ENCODE data around the gene SLC24A5.

Gene SLC24A5

GRCh38 chr15:48120745-48121144 is at the start of gene SLC24A5:
TSS of gene SLC24A5 (plus strand) at chr15:48120990. CDS start at chr15:48121045, 55 bp downstream.
- no peak for DNase-seq (ENCODE audit: low spot score)

DNA sequence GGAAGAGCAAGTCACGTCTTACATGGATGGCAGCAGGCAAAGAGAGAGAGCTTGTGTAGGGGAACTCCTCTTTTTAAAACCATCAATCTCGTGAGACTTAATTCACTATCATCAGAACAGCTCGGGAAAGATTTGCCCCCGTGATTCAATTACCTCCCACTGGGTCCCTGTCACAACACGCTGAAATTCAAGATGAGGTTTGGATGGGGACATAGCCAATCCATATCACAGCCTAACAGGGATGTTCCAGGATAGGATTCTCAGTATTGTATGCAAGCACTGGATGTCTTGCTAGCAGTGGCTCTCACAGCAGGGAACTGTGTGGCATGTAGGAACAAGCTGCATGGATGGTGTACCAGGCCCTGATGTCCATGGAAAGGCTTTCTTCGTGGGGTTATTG is 47.8 kb upstream of the SLC24A5 start:
- no peak for DNase-seq (ENCODE audit: low spot score)

- DNase-seq (ENCODE audit: low spot score) = no peak
Measured at GRCh38 chr15:48073881-48074280, 46.9 kb upstream of the SLC24A5 start.

- DNase-seq (ENCODE audit: low spot score) = no peak
Measured at GRCh38 chr15:48076454-48076853, 44.3 kb upstream of the SLC24A5 start.

DNA sequence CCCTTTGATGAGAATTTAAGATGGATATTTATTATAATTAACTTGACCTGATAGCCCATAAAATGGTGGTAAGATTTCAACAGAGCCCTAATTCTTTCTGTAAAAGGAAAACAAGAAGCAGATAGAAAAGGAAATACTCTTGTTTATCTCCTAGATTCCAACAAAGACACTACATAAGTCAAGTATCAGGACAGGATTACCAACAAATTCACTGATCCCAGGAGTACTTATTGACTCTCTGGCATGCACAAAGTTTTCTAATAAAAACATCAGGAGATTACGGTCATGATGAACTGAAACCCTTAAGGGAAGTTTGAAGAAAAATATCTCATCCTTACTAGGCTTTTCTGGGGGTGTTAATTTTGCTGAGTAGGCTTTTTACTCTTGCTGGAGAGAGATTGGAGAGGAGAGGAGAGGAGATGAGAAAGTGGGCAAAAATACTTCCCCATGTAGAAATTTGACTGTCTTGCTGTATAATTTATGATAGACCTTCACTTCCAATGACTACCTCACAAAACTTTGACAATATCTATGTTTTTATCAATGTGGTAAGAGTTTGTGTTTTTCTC is 43.1 kb upstream of the SLC24A5 start:
- no peak for DNase-seq (ENCODE audit: low spot score)

GRCh38 chr15:48084759-48085590 is 35.8 kb upstream of the SLC24A5 start:
- peak; percentile 28 for DNase-seq (ENCODE audit: low spot score)

- no peak for DNase-seq (ENCODE audit: low spot score)
Measured at GRCh38 chr15:48085591-48085930, 35.2 kb upstream of the SLC24A5 start.

DNA sequence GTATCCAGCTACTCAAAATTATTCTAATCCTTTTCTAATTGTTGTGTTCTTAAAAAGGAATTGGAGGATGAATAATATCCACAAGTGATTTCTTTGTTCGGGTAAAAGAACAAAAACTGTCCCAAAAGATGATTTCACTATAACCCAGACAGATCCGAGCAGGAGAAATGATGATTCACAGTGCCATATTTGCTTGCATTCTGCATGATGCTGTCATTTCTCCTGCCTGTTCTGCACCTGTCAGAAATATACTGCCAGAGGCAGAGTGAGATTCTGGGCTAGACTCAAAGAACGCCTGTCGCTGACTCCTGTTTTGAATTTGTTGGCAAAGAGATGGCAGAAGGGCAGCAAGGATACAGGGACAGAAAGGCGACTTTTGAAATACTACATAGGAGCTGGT is 34.7 kb upstream of the SLC24A5 start:
- no peak for DNase-seq (ENCODE audit: low spot score)

DNA sequence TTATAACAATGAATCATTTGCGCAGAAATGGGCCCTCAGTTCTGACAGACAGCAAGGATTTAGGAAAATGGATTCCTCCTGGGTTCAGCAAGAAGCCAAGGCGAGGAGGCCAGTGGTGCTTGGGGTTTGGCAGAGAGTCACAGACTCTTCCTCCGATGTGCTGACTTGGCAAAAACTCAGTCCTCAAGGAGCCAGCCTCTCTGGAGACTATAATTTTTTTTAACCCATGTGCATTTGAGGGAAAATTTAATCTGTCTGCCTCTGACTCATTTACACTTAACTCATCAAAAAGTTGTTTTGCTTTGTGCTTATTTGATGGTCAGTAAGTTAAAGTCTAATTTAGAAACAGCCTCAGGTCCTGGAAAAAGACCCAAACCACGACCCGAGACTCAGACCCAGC is 34.2 kb upstream of the SLC24A5 start:
- no peak for DNase-seq (ENCODE audit: low spot score)

DNA sequence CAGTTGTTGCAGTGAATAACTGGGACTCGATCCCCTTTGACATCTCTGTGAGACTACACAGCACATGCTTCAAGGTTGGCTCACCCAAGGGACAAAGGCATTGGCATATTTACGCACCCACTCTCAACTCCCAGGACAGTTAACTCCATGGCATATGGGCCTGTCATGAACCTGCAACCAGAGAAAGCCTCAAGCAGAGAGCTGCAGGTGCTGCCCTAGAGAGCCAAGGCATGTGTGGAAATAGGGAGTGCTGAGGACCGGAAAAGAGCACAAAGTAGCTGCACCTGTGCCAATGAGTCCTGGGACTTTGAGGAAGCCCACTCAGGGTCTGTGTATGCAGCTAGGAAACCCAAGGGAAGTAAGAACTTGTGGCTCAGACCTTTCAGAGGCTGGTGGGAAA is 32.9 kb upstream of the SLC24A5 start:
- DNase-seq (ENCODE audit: low spot score) = no peak

DNA sequence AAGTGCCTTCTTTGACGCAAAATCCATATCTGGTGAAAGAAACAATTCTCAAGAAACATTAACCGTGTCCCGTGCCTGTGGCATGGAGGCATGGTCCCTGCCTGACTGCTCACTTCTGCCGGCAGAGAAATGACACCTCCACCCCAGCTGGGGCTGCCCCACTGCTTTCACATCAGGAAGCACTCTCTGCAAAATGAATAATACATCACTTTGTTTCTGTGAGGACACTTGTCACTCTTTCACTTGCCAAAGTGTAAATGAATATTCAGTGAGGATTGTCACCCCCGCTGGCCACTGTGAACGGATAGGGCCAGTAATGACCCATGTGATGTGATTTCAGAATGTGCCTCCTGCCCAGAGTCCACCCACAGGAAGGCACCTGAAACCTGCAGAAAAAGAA is 31.1 kb upstream of the SLC24A5 start:
- DNase-seq (ENCODE audit: low spot score) = no peak

DNA sequence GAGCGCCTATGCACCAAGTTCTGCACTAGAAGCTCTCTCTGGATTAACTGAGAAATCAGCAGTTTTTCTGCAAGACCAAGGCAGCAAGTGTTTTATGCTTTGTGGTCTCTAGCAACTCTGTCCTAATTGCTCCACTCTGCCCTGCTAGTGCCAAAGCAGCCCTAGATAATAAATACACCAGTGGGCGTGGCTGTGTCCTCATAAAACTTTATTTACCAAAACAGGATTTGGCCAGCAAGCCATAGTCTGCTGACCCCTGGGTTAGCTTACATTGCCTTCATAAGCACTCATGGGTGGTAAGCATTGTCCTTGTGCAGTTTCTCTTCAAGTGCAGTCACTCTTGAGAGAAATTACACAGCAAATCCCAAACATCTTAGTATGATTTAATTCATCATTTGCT is 30.7 kb upstream of the SLC24A5 start:
- no peak for DNase-seq (ENCODE audit: low spot score)

- DNase-seq (ENCODE audit: low spot score) = no peak
Measured at GRCh38 chr15:48090666-48091065, 30.1 kb upstream of the SLC24A5 start.

DNA sequence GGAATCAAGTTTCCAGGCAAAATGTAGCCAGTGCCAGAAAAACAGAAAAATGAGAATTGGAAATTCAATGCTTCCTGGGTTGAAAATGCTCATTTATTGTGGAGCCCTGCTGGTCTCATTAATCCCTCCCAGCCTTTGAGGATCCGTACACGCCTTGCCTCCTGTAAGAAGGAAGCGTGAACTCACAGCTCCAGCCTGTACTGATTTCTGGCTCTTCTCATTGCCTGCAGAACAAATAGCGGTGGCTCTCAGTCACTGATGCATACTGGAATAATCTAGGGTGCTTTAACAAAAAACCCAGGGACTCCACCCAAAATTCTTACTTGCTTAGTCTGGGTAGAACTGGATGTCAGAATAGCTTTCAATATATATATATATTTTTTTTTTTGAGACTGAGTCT is 29.3 kb upstream of the SLC24A5 start:
- DNase-seq (ENCODE audit: low spot score) = no peak

GRCh38 chr15:48096355-48096786 is 24.4 kb upstream of the SLC24A5 start:
- no peak for DNase-seq (ENCODE audit: low spot score)

- DNase-seq (ENCODE audit: low spot score) = peak; percentile 83
Measured at GRCh38 chr15:48096813-48097212, 24.0 kb upstream of the SLC24A5 start.

GRCh38 chr15:48097264-48097663 is 23.5 kb upstream of the SLC24A5 start:
- DNase-seq (ENCODE audit: low spot score) = no peak

DNA sequence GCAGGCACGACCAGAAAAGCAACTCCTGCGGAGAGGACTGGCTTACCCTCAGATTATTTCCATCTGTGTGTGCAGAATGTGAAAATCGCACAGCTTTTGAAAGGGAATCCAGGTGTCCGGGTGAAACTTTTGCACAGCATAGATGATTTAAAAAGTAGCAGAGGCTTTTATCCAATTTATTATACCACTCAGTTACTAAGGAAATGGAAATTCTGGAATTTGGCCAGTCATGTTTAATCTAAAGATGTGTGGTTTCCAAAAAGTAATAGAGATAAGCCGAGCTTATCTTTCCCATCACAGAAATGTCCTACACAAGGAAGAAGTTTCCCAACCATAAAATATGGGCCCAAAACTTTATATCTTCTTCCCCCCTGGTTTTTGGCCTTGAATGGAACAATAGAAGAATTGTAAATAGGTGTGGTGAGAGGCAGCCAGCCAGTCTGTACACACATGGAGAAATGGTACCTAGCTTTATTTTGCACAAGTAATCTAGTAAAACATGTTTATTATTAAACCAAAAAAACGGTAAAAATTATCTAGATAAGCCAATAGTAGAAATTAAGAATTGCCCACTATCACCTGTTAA is 19.3 kb upstream of the SLC24A5 start:
- no peak for DNase-seq (ENCODE audit: low spot score)

DNA sequence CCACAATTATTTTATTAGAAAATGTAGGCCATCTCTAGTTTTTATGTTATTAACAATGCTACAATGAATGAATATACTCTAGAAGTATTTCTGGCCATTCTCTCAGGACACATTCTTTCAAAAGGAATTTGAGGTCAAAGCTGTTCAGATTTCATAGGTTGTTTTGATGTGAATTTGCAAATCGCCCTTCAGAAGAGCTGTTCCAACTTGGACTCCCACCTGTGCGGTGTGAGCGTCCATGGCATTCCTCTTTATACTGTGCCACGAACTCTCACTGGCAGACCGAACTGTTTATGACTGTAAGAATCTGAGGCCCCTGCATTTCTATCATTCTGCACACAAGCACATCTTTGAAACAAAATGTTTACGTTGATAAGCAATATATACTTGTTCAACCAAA is 18.6 kb upstream of the SLC24A5 start:
- no peak for DNase-seq (ENCODE audit: low spot score)

DNA sequence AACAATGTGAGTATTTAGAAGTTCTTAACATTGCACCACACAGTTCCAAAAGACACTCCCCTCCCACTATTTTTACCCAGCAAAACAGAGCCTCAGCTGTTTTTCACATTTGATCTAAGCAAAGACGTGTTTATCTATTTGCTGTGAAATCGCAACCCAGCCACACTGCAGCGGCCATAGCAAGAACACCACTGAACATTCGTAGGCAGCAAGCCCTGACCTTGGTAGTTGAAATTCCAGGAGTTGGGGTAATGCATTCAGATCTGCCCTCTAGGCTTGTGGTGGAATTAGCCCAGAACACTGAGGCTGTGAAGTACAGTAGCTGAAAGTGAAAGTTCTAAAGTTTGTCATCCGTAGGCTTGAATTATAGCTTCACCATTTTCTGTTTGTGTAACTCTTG is 17.1 kb upstream of the SLC24A5 start:
- DNase-seq (ENCODE audit: low spot score) = peak; percentile 36

GRCh38 chr15:48105936-48106335 is 14.9 kb upstream of the SLC24A5 start:
- DNase-seq (ENCODE audit: low spot score) = no peak

DNA sequence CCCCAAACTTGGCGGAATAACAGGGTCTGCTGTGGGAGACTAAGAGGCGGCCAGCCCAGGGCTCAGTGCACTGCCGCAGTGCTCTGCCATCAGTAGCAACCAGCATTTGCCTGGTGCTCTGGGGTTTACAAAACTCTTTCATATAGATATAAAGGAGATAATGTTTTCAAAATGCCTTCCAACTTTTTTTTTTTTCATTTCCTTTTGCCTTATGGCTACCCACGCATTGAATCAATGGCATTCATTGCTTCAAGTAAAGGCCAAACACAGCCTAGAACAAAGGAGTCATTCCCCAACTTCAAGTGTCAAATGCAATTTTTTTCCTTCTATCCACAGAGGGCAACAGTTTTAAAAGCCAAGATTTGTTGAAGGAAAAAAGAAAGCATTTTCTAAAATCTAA is 11.6 kb upstream of the SLC24A5 start:
- peak; percentile 58 for DNase-seq (ENCODE audit: low spot score)

DNA sequence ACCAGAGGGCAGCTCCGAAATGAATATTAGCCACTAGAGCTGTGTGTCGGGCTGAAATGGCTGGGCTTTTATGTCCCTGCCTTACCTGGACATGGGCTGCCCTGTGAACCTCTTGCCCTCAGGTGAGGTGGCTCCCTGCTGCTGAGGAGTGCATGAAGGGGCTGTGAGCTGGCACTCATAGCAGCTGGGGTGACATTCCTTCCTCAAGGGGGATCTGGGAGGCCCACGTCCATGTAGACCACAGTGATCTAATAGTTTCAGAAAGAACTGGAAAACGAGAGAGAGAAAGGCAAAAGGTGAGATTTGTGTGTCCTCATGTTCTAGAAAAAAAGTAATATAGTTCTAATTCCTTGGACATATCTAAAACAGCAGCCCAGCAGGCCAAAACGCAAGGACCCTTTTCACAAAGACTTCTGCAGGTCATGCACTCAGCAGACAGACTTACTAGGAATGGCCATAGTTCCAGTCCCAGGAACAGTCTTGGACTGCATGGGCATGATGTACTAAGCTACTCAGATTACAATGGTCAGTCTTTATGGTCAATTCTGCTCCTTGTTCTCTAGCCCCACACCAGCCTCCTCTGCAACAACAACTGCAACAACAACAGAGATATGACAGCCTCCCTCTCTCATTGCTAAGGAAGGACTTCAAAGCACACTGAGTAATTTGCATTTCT is 10.8 kb upstream of the SLC24A5 start:
- DNase-seq (ENCODE audit: low spot score) = no peak
